Liver (tissue), 9 donors: ENCODE measurements around the gene ERFL. TPM values are rescaled to one million over a fixed set of nuclear protein-coding genes. Genes with fewer than 3 reads are reported as not detected.

Experiments used
- DNase-seq: peaks from one replicate; pipeline ENCODE4 v3.0.0-alpha.2; 2017; ENCODE audit warnings: low spot score
- H3K27ac ChIP-seq, 2 donors: one replicate each; pipeline ENCODE4 v1.7.0; 2013; ENCODE audit warnings: inconsistent platforms in 2 of 2, low read length in 2 of 2, control low read depth in 1 of 2, low read depth in 1 of 2, mild to moderate bottlenecking in 1 of 2
- H3K27me3 ChIP-seq, 4 donors: one replicate each; pipeline versions ENCODE4 v1.6.1 to v1.7.0; 2013; ENCODE audit warnings: low read length in 3 of 4, inconsistent platforms in 1 of 4, mild to moderate bottlenecking in 1 of 4, moderate library complexity in 1 of 4; ENCODE audit not compliant: control insufficient read depth in 4 of 4, insufficient read depth in 4 of 4
- H3K36me3 ChIP-seq, 4 donors: one replicate each; pipeline versions ENCODE4 v1.6.1 to v1.7.0; 2013; ENCODE audit warnings: low read length in 3 of 4, mild to moderate bottlenecking in 3 of 4, low read depth in 1 of 4, moderate library complexity in 1 of 4; ENCODE audit not compliant: control insufficient read depth in 4 of 4, insufficient read depth in 3 of 4
- H3K4me1 ChIP-seq, 4 donors: one replicate each; pipeline versions ENCODE4 v1.6.1 to v1.7.0; 2013; ENCODE audit warnings: low read length in 3 of 4, mild to moderate bottlenecking in 3 of 4, moderate library complexity in 1 of 4; ENCODE audit not compliant: control insufficient read depth in 4 of 4, insufficient read depth in 4 of 4
- H3K4me3 ChIP-seq, 3 donors: one replicate each; pipeline versions ENCODE4 v1.6.1 to v1.7.0; 2013; ENCODE audit warnings: low read length in 3 of 3, control low read depth in 1 of 3, low read depth in 1 of 3, mild to moderate bottlenecking in 1 of 3
- H3K9ac ChIP-seq, 2 donors: one replicate each; pipeline ENCODE4 v1.7.0; 2013; ENCODE audit warnings: low read length in 2 of 2, mild to moderate bottlenecking in 2 of 2, moderate library complexity in 2 of 2, control low read depth in 1 of 2, low read depth in 1 of 2
- H3K9me3 ChIP-seq, 4 donors: one replicate each; pipeline versions ENCODE4 v1.6.1 to v1.7.0; 2013; ENCODE audit warnings: low read length in 3 of 4; ENCODE audit not compliant: control insufficient read depth in 4 of 4
- ATF3 ChIP-seq: IDR thresholded peaks from 2 replicates; pipeline ENCODE4 v1.6.1; 2016; ENCODE audit warnings: antibody characterized with exemption
- CTCF ChIP-seq: fragments of 150-350 bp; IDR thresholded peaks from 2 replicates; pipeline ENCODE4 v1.5.1; 2017; ENCODE audit warnings: improper control_type of control experiment, low read depth, low read length; ENCODE audit not compliant: missing input control
- EGR1 ChIP-seq, 2 donors: IDR thresholded peaks; 2 replicates each; pipeline ENCODE4 v1.6.1; 2016 to 2018; ENCODE audit warnings: antibody characterized with exemption in 2 of 2, low read depth in 2 of 2
- FOXA1 ChIP-seq: IDR thresholded peaks from 2 replicates; pipeline ENCODE4 v1.6.1; 2016; ENCODE audit warnings: antibody characterized with exemption
- FOXA2 ChIP-seq: IDR thresholded peaks from 2 replicates; pipeline ENCODE4 v1.6.1; 2016; ENCODE audit warnings: antibody characterized with exemption
- GABPA ChIP-seq, 2 donors: IDR thresholded peaks in 1 of 2; conservative IDR thresholded peaks in 1 of 2; 2 replicates each; pipeline ENCODE4 v1.6.1; 2016; ENCODE audit warnings: antibody characterized with exemption in 2 of 2, mild to moderate bottlenecking in 1 of 2, moderate library complexity in 1 of 2
- HNF4A ChIP-seq, 2 donors: conservative IDR thresholded peaks; 2 replicates each; pipeline ENCODE4 v1.6.1; 2016; ENCODE audit warnings: antibody characterized with exemption in 2 of 2, mild to moderate bottlenecking in 2 of 2
- HNF4G ChIP-seq: IDR thresholded peaks from 2 replicates; pipeline ENCODE4 v1.6.1; 2016; ENCODE audit warnings: antibody characterized with exemption
- JUND ChIP-seq, 2 donors: IDR thresholded peaks; 2 replicates each; pipeline ENCODE4 v1.6.1; 2016; ENCODE audit warnings: antibody characterized with exemption in 2 of 2
- MAX ChIP-seq: IDR thresholded peaks from 2 replicates; pipeline ENCODE4 v1.6.1; 2016; ENCODE audit warnings: antibody characterized with exemption
- RAD21 ChIP-seq, 2 donors: IDR thresholded peaks; 2 replicates each; pipeline ENCODE4 v1.6.1; 2016; ENCODE audit warnings: antibody characterized with exemption in 2 of 2, mild to moderate bottlenecking in 2 of 2
- RXRA ChIP-seq, 2 donors: IDR thresholded peaks; 2 replicates each; pipeline ENCODE4 v1.6.1; 2017 to 2018; ENCODE audit warnings: antibody characterized with exemption in 2 of 2, mild to moderate bottlenecking in 1 of 2
- SP1 ChIP-seq: IDR thresholded peaks from 2 replicates; pipeline ENCODE4 v1.6.1; 2018; ENCODE audit warnings: antibody characterized with exemption, mild to moderate bottlenecking
- TAF1 ChIP-seq: conservative IDR thresholded peaks from 2 replicates; pipeline ENCODE4 v1.6.1; 2016; ENCODE audit warnings: antibody characterized with exemption, mild to moderate bottlenecking
- YY1 ChIP-seq: IDR thresholded peaks from 2 replicates; pipeline ENCODE4 v1.6.1; 2016; ENCODE audit warnings: antibody characterized with exemption, mild to moderate bottlenecking
- WGBS: extraction: QIAGEN DNeasy Blood & Tissue Kit; methylation state at CpG from one replicate; pipeline ENCODE4 v1.1.7; 2013; 5-methylcytosine and 5-hydroxymethylcytosine counted together
- polyA plus RNA-seq, 2 donors: library from polyadenylated mRNA; stranded (reverse) in 1 of 2; unstranded in 1 of 2; fragments of 200-250 nt in 1 of 2; fragments of >200 nt in 1 of 2; fragmentation: Nextera tagmentation in 1 of 2; extraction: Ambion mirVana in 1 of 2; gene quantifications; one replicate each; pipeline versions ENCODE4 v1.2.1 to v1.2.3, GENCODE V29; 2013 to 2015
- total RNA-seq, 2 donors: library from RNA; depleted of rRNA; stranded (reverse); fragments of >200 nt; gene quantifications; one replicate each; pipeline ENCODE4 v1.2.3, GENCODE V29; 2014
- TF ChIP-seq, protein P1 (sequence below): IDR thresholded peaks from 2 replicates; pipeline ENCODE4 v1.6.1; 2016; ENCODE audit warnings: antibody characterized with exemption
- donor health status: healthy.
- donor health status: healthy.
- donor health status: healthy.
- donor health status: healthy.
- donor health status: healthy.

Gene ERFL
- total and polyA plus RNA-seq, 4 donors, result not detected

DNA sequence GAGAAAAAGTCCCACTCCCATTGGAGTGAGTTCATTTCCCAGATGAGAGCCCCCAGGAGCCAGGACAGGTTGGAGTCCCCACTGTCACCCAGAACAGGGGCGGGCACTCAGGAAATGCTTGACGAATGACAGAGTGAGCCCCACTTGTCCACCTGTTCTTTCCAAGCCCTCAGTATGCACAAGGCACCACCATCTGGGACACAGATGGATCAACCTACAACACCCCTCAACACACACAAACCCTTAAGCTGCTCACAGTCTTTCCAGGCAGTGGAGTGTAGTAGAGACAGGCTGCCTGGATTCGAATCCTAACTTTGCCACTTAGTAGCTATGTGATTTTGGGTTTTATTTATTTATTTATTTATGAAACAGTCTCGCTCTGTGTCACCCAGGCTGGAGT, 37.3 kb downstream of the ERFL start:
- Histone ChIP-seq H3K4me3 (no peak overlapping the region), H3K27me3 (no peaks in the 10 kb centered on the region), H3K27ac (no peak overlapping the region), H3K9ac (no peak overlapping the region), H3K4me1 (peaks cover 0 to 11% (median under 1%) of the 10 kb centered on the region in 4 donors), H3K9me3 (no peaks in the 10 kb centered on the region), H3K36me3 (peaks cover 8 to 41% (median 14%) of the 10 kb centered on the region in 4 donors)
- WGBS, result 95% methylated on average over 4 of the region's 4 CpGs
- no peak for TF ChIP-seq TAF1
- no peak for TF ChIP-seq SP1
- no peak for DNase-seq

GRCh38 chr19:41889896-41890295, 38.4 kb downstream of the ERFL start:
- Histone ChIP-seq H3K27ac (no peak overlapping the region), H3K27me3 (no peaks in the 10 kb centered on the region), H3K4me1 (peaks cover 0 to 16% (median 4%) of the 10 kb centered on the region in 4 donors), H3K9ac (no peak overlapping the region), H3K36me3 (peaks cover 3 to 31% (median 8%) of the 10 kb centered on the region in 4 donors), H3K9me3 (no peaks in the 10 kb centered on the region), H3K4me3 (no peak overlapping the region)
- no peak for DNase-seq
- TF ChIP-seq MAX (no peak), ATF3 (no peak), SP1 (no peak), GABPA (IDR thresholded peaks at IDR 0.05 in 1 of 2, conservative IDR thresholded peaks at IDR 0.05 in 1 of 2) (no peak), RXRA (IDR thresholded peaks at IDR 0.05) (no peak), FOXA2 (no peak), RAD21 (IDR thresholded peaks at IDR 0.05) (no peak), FOXA1 (no peak), EGR1 (IDR thresholded peaks at IDR 0.05; ENCODE audit: low read depth in 2 of 2) (no peak)
- WGBS, result 89% methylated on average over 8 of the region's 8 CpGs

DNA sequence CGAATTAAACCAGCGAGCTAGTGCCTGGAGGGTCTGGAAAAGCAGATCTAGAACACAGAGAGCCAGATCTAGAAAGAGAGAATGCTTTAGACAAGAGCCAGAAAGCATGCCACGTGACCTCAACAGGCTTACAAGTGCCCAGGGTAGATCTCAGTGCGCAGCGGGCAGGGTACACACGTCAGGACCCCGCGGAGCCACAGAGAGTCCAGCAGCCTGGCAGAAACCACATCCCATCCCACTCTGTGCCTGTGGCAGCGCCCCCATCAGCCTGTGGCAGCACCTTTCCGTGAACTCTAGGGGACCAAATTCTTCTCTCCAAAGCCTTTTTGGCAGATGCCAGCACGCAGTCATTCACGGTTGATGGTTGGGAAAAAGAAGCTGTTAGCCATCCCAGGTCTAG, 39.3 kb downstream of the ERFL start:
- Histone ChIP-seq H3K9me3 (no peaks in the 10 kb centered on the region), H3K27ac (no peak overlapping the region), H3K9ac (no peak overlapping the region), H3K36me3 (peaks cover 3 to 23% (median 6%) of the 10 kb centered on the region in 4 donors), H3K4me1 (peaks cover 0 to 20% (median 10%) of the 10 kb centered on the region in 4 donors), H3K4me3 (no peak overlapping the region), H3K27me3 (no peaks in the 10 kb centered on the region)
- no peak for DNase-seq
- TF ChIP-seq JUND (IDR thresholded peaks at IDR 0.05), result no peak
- TF ChIP-seq SP1, result no peak
- no peak for TF ChIP-seq MAX
- no peak for TF ChIP-seq RAD21 (IDR thresholded peaks at IDR 0.05)
- no peak for TF ChIP-seq YY1
- TF ChIP-seq ATF3, result no peak
- TF ChIP-seq, protein P1, sequence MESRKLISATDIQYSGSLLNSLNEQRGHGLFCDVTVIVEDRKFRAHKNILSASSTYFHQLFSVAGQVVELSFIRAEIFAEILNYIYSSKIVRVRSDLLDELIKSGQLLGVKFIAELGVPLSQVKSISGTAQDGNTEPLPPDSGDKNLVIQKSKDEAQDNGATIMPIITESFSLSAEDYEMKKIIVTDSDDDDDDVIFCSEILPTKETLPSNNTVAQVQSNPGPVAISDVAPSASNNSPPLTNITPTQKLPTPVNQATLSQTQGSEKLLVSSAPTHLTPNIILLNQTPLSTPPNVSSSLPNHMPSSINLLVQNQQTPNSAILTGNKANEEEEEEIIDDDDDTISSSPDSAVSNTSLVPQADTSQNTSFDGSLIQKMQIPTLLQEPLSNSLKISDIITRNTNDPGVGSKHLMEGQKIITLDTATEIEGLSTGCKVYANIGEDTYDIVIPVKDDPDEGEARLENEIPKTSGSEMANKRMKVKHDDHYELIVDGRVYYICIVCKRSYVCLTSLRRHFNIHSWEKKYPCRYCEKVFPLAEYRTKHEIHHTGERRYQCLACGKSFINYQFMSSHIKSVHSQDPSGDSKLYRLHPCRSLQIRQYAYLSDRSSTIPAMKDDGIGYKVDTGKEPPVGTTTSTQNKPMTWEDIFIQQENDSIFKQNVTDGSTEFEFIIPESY, result no peak
- TF ChIP-seq HNF4A (conservative IDR thresholded peaks at IDR 0.05), result no peak
- TF ChIP-seq GABPA (IDR thresholded peaks at IDR 0.05 in 1 of 2, conservative IDR thresholded peaks at IDR 0.05 in 1 of 2), result no peak
- TF ChIP-seq CTCF, result no peak
- no peak for TF ChIP-seq TAF1
- TF ChIP-seq RXRA (IDR thresholded peaks at IDR 0.05), result no peak
- no peak for TF ChIP-seq HNF4G
- 93% methylated on average over 12 of the region's 12 CpGs for WGBS
